Activated B cell treated with CpG ODN at 0.5 μM for 24 hours (primary cell): Measurements from ENCODE around the gene ANHX. TPM values are rescaled to one million over a fixed set of nuclear protein-coding genes. Genes with fewer than 3 reads are reported as not detected.

Source experiments
- ATAC-seq: fragments of 200-7000 bp; cut with Tn5 transposase; one replicate; pipeline ENCODE4 v1.10.0; 2021; ENCODE audit warnings: low read depth, mild to moderate bottlenecking, moderate library complexity
- CTCF ChIA-PET: fragments of 350-600 bp; sonication (Branson Sonifier 250); formaldehyde crosslinking; loops from one replicate; lab custom pipeline; 2021; ENCODE audit warnings: antibody characterized with exemption; lab: Charles Lee
- POLR2A ChIA-PET: fragments of 350-600 bp; sonication (Branson Sonifier 250); formaldehyde crosslinking; loops from one replicate; lab custom pipeline; 2021; ENCODE audit warnings: antibody characterized with exemption; lab: Charles Lee
- DNase-seq: peaks from one replicate; pipeline ENCODE4 v3.0.0; 2022
- H3K27ac Mint-ChIP-seq: one replicate; pipeline ENCODE4 v1.8.0; 2020; ENCODE audit warnings: mixed read lengths
- H3K27me3 Mint-ChIP-seq: one replicate; pipeline ENCODE4 v1.8.0; 2021; ENCODE audit warnings: mixed read lengths
- H3K36me3 Mint-ChIP-seq: one replicate; pipeline ENCODE4 v1.8.0; 2021; ENCODE audit warnings: low read depth, mixed read lengths
- H3K4me1 Mint-ChIP-seq: one replicate; pipeline ENCODE4 v1.8.0; 2021; ENCODE audit warnings: mixed read lengths
- H3K4me3 Mint-ChIP-seq: one replicate; pipeline ENCODE4 v1.8.0; 2020; ENCODE audit warnings: mild to moderate bottlenecking, mixed read lengths
- H3K9me3 Mint-ChIP-seq: one replicate; pipeline ENCODE4 v1.8.0; 2020; ENCODE audit warnings: mixed read lengths
- intact Hi-C: fragments of 100-400 bp; cut with micrococcal nuclease; formaldehyde crosslinking; loops from one replicate; pipeline ENCODE4 v1.15.1; 2024
- total RNA-seq: library from RNA; stranded (reverse); gene quantifications from 2 replicates; pipeline ENCODE4 v1.2.3, GENCODE V29; 2022
- TF ChIP-seq, protein P1 (sequence below): fragments of 200-600 bp; IDR thresholded peaks from one replicate; pipeline ENCODE4 v1.8.0; 2022; ENCODE audit warnings: antibody characterized with exemption, mild to moderate bottlenecking

Gene ANHX
- total RNA-seq, 1 donor from 2014 or later, result not detected

GRCh38 chr12:133231001-133231400 lies 4.7 kb downstream of the ANHX start:
- no peaks in the 10 kb centered on the region for H3K36me3 Mint-ChIP-seq
- no peaks in the 10 kb centered on the region for H3K4me1 Mint-ChIP-seq
- DNase-seq (no peak), ATAC-seq (no peak)
- TF ChIP-seq, protein P1, sequence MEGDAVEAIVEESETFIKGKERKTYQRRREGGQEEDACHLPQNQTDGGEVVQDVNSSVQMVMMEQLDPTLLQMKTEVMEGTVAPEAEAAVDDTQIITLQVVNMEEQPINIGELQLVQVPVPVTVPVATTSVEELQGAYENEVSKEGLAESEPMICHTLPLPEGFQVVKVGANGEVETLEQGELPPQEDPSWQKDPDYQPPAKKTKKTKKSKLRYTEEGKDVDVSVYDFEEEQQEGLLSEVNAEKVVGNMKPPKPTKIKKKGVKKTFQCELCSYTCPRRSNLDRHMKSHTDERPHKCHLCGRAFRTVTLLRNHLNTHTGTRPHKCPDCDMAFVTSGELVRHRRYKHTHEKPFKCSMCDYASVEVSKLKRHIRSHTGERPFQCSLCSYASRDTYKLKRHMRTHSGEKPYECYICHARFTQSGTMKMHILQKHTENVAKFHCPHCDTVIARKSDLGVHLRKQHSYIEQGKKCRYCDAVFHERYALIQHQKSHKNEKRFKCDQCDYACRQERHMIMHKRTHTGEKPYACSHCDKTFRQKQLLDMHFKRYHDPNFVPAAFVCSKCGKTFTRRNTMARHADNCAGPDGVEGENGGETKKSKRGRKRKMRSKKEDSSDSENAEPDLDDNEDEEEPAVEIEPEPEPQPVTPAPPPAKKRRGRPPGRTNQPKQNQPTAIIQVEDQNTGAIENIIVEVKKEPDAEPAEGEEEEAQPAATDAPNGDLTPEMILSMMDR, result no peak
- H3K9me3 Mint-ChIP-seq, result no peaks in the 10 kb centered on the region
- CTCF ChIA-PET, result no interaction called here
- H3K27ac Mint-ChIP-seq, result no peak overlapping the region
- H3K27me3 Mint-ChIP-seq, result no peaks in the 10 kb centered on the region
- intact Hi-C loops, result no loop called here
- POLR2A ChIA-PET, result no interaction called here
- no peak overlapping the region for H3K4me3 Mint-ChIP-seq

DNA sequence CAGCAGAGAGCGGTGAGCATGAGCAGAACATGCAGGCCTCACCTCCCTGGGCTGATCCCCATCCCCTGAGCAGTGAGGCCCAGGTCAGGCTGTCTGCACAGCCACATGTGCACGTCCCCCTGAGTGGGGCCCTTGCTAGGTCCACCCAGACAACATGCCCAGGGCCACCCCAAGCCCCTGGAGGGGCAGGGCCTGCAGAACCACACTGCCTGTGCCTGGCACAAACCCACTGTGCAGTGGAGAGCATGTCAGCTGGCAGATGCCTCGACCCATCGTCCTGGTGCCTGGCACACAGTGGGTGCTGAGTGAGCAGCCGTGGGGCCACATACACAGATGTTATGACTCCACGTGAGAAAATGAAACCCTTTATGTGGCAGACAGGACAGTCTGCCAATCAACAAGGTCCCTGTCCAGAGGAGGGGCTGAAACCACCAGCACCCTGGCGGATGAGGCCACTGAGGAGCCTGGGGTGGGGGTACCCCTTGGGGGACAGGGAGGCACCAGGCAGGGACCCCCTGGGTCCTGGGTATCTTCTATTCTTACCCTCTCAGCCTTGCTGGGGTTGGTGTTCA lies 8.3 kb downstream of the ANHX start:
- DNase-seq (no peak), ATAC-seq (no peak)
- no peaks in the 10 kb centered on the region for H3K27me3 Mint-ChIP-seq
- TF ChIP-seq, protein P1, result no peak
- intact Hi-C loops, result no loop called here
- ChIA-PET CTCF (no interaction called here), POLR2A (no interaction called here)
- no peaks in the 10 kb centered on the region for H3K36me3 Mint-ChIP-seq
- no peaks in the 10 kb centered on the region for H3K4me1 Mint-ChIP-seq
- peaks cover 2% of the 10 kb centered on the region for H3K9me3 Mint-ChIP-seq
- no peak overlapping the region for H3K27ac Mint-ChIP-seq
- H3K4me3 Mint-ChIP-seq, result no peak overlapping the region

GRCh38 chr12:133226690-133227089 lies 9.0 kb downstream of the ANHX start:
- H3K9me3 Mint-ChIP-seq, result peaks cover 3% of the 10 kb centered on the region
- CTCF ChIA-PET, result no interaction called here
- no peak overlapping the region for H3K27ac Mint-ChIP-seq
- no peaks in the 10 kb centered on the region for H3K36me3 Mint-ChIP-seq
- POLR2A ChIA-PET, result no interaction called here
- TF ChIP-seq, protein P1, result no peak
- no peak for ATAC-seq
- DNase-seq, result no peak
- no peaks in the 10 kb centered on the region for H3K4me1 Mint-ChIP-seq
- intact Hi-C loops, result no loop called here
- H3K4me3 Mint-ChIP-seq, result no peak overlapping the region
- no peaks in the 10 kb centered on the region for H3K27me3 Mint-ChIP-seq

GRCh38 chr12:133225527-133225926 lies 10.2 kb downstream of the ANHX start:
- Mint-ChIP-seq H3K27ac (no peak overlapping the region), H3K4me3 (no peak overlapping the region), H3K9me3 (peaks cover 5% of the 10 kb centered on the region), H3K27me3 (no peaks in the 10 kb centered on the region), H3K4me1 (no peaks in the 10 kb centered on the region), H3K36me3 (no peaks in the 10 kb centered on the region)
- intact Hi-C loops, result no loop called here
- ATAC-seq (no peak), DNase-seq (no peak)
- CTCF ChIA-PET, result no interaction called here
- TF ChIP-seq, protein P1, result no peak
- POLR2A ChIA-PET, result no interaction called here

GRCh38 chr12:133222211-133222610 lies 13.5 kb downstream of the ANHX start:
- ChIA-PET POLR2A (no interaction called here), CTCF (no interaction called here)
- TF ChIP-seq, protein P1, result no peak
- no peak overlapping the region for H3K4me3 Mint-ChIP-seq
- H3K27ac Mint-ChIP-seq, result no peak overlapping the region
- H3K9me3 Mint-ChIP-seq, result peaks cover 26% of the 10 kb centered on the region
- no peak for ATAC-seq
- no peaks in the 10 kb centered on the region for H3K27me3 Mint-ChIP-seq
- intact Hi-C loops, result no loop called here
- H3K4me1 Mint-ChIP-seq, result no peaks in the 10 kb centered on the region
- no peaks in the 10 kb centered on the region for H3K36me3 Mint-ChIP-seq
- DNase-seq, result no peak
